Sigmoid colon (tissue), 7 donors: ENCODE measurements around the gene RADIL. TPM values are rescaled to one million over a fixed set of nuclear protein-coding genes. Genes with fewer than 3 reads are reported as not detected.
"Not testable (repeated sequence)": the region's sequence is repeated elsewhere in the genome, so short reads cannot be mapped to it uniquely, and the experiment has no call there.

Experiments used
- DNase-seq: peaks from one replicate; pipeline ENCODE4 v3.0.0-alpha.2; 2019
- H3K27ac ChIP-seq, 4 donors: fragments of 200-600 bp; sonication (generic); one replicate each; pipeline ENCODE4 v1.5.1; 2016 to 2019; ENCODE audit warnings: mild to moderate bottlenecking in 1 of 4
- H3K27me3 ChIP-seq, 3 donors: fragments of 200-600 bp; sonication (generic); one replicate each; pipeline ENCODE4 v1.5.1; 2019; ENCODE audit warnings: mild to moderate bottlenecking in 1 of 3
- H3K36me3 ChIP-seq, 4 donors: fragments of 200-600 bp; sonication (generic); one replicate each; pipeline ENCODE4 v1.5.1; 2016 to 2019
- H3K4me1 ChIP-seq, 4 donors: fragments of 200-600 bp; sonication (generic); one replicate each; pipeline ENCODE4 v1.5.1; 2017 to 2019
- H3K4me3 ChIP-seq, 4 donors: fragments of 200-600 bp; sonication (generic); one replicate each; pipeline ENCODE4 v1.5.1; 2017 to 2019; ENCODE audit warnings: mild to moderate bottlenecking in 2 of 4, moderate library complexity in 1 of 4
- H3K9me3 ChIP-seq, 4 donors: fragments of 200-600 bp in 3 of 4; sonication (generic) in 3 of 4; one replicate each; pipeline versions ENCODE4 v1.5.1 to v1.6.1; 2013 to 2019
- CTCF ChIP-seq, 4 experiments: fragments of 450-650 bp in 3 of 4; fragments of 200-600 bp in 1 of 4; IDR thresholded peaks; one replicate each; pipeline ENCODE4 v1.5.1; 2016 to 2019; ENCODE audit warnings: antibody characterized with exemption in 4 of 4, mild to moderate bottlenecking in 3 of 4, moderate library complexity in 2 of 4
- EP300 ChIP-seq, 4 donors: sonication (generic); formaldehyde crosslinking; IDR thresholded peaks; one replicate each; pipeline ENCODE4 v1.6.1; 2017; ENCODE audit warnings: antibody characterized with exemption in 4 of 4
- POLR2A ChIP-seq, 2 donors: fragments of 450-650 bp; IDR thresholded peaks; one replicate each; pipeline ENCODE4 v1.6.1; 2016; ENCODE audit warnings: antibody characterized with exemption in 2 of 2, mild to moderate bottlenecking in 2 of 2, moderate library complexity in 2 of 2
- POLR2AphosphoS5 ChIP-seq, 4 donors: sonication (generic); formaldehyde crosslinking; IDR thresholded peaks; one replicate each; pipeline ENCODE4 v1.6.1; 2017; ENCODE audit warnings: antibody characterized with exemption in 4 of 4
- WGBS, 2 donors: extraction: QIAGEN DNeasy Blood & Tissue Kit; methylation state at CpG; one replicate each; pipeline ENCODE4 v1.1.7; 2013; 5-methylcytosine and 5-hydroxymethylcytosine counted together
- intact Hi-C: fragments of 100-400 bp; cut with DNase I; formaldehyde crosslinking; loops from one replicate; pipeline ENCODE4 v1.15.1; 2023
- polyA plus RNA-seq, 3 donors: library from polyadenylated mRNA; stranded (reverse); fragments of 200-250 nt; gene quantifications; one replicate each; pipeline ENCODE4 v1.2.3, GENCODE V29; 2013
- total RNA-seq, 4 donors: library from RNA; depleted of rRNA; stranded (reverse); fragments of >200 nt; gene quantifications; one replicate each; pipeline ENCODE4 v1.1.0, GENCODE V29; 2016
- donor health status: healthy with polysubstance abuse.
- donor health status: Bipolar disorder and iron deficiency.
- donor health status: healthy.

Gene RADIL
- total and polyA plus RNA-seq, 7 donors, result 1.2 to 10.8 (median 5.6) TPM

GRCh38 chr7:4803397-4804241 lies 79.9 kb downstream of the RADIL start:
- Histone ChIP-seq H3K4me3 (no peak overlapping the region), H3K4me1 (no peaks in the 10 kb centered on the region), H3K9me3 (no peaks in the 10 kb centered on the region), H3K27me3 (peaks cover 0 to 5% (median 4%) of the 10 kb centered on the region in 3 donors), H3K27ac (no peak overlapping the region), H3K36me3 (no peaks in the 10 kb centered on the region)
- intact Hi-C loops, result no loop called here
- DNase-seq, result peak; percentile 61
- WGBS, 2 donors, result 69 to 81% methylated on average over 41 of the region's 41 CpGs
- TF ChIP-seq POLR2AphosphoS5 (IDR thresholded peaks at IDR 0.05) (no peak), POLR2A (IDR thresholded peaks at IDR 0.05) (no peak), CTCF (IDR thresholded peaks at IDR 0.05) (no peak), EP300 (IDR thresholded peaks at IDR 0.05) (no peak)

- H3K4me1 ChIP-seq, DNase-seq, H3K27ac ChIP-seq, intact Hi-C loops, H3K27me3 ChIP-seq, H3K4me3 ChIP-seq, H3K9me3 ChIP-seq, H3K36me3 ChIP-seq: not testable (repeated sequence)
- 85 to 94% methylated on average over 23 of the region's 23 CpGs for WGBS, 2 donors
These were observed 80.9 kb downstream of the RADIL start for GRCh38 chr7:4802577-4802976.

- 64 to 87% methylated on average over 18 of the region's 18 CpGs for WGBS, 2 donors
These were observed 81.7 kb downstream of the RADIL start for GRCh38 chr7:4801839-4802231.

GRCh38 chr7:4800926-4801838 lies 82.3 kb downstream of the RADIL start:
- WGBS, 2 donors, result 76 to 87% methylated on average over 27 of the region's 27 CpGs

More at GRCh38 chr7:4801839-4802231, 81.7 kb downstream of the RADIL start:
- Histone ChIP-seq H3K27ac (no peak overlapping the region), H3K9me3 (no peaks in the 10 kb centered on the region), H3K4me3 (no peak overlapping the region), H3K27me3 (peaks cover 0 to 5% (median 4%) of the 10 kb centered on the region in 3 donors), H3K36me3 (no peaks in the 10 kb centered on the region), H3K4me1 (peaks cover 0 to 6% (median 2%) of the 10 kb centered on the region in 4 donors)
- intact Hi-C loops, result no loop called here
- no peak for DNase-seq
- TF ChIP-seq CTCF (IDR thresholded peaks at IDR 0.05), result no peak
- no peak for TF ChIP-seq POLR2A (IDR thresholded peaks at IDR 0.05)
- TF ChIP-seq EP300 (IDR thresholded peaks at IDR 0.05), result no peak
- no peak for TF ChIP-seq POLR2AphosphoS5 (IDR thresholded peaks at IDR 0.05)

More at GRCh38 chr7:4800926-4801838, 82.3 kb downstream of the RADIL start:
- no peaks in the 10 kb centered on the region for H3K9me3 ChIP-seq
- H3K27ac ChIP-seq, result no peak overlapping the region
- H3K4me1 ChIP-seq, result peaks cover 0 to 6% (median 2%) of the 10 kb centered on the region in 4 donors
- peaks cover 0 to 5% (median 4%) of the 10 kb centered on the region in 3 donors for H3K27me3 ChIP-seq
- TF ChIP-seq POLR2AphosphoS5 (IDR thresholded peaks at IDR 0.05), result no peak
- TF ChIP-seq EP300 (IDR thresholded peaks at IDR 0.05), result no peak
- TF ChIP-seq CTCF (IDR thresholded peaks at IDR 0.05), result no peak
- TF ChIP-seq POLR2A (IDR thresholded peaks at IDR 0.05), result no peak
- no peak for DNase-seq
- no peak overlapping the region for H3K4me3 ChIP-seq
- H3K36me3 ChIP-seq, result no peaks in the 10 kb centered on the region
- intact Hi-C loops, result no loop called here
